ENCODE data around the gene LPAR6. TPM values are rescaled to one million over a fixed set of nuclear protein-coding genes. Genes with fewer than 3 reads are reported as not detected.

LPAR6 gene
- total RNA-seq, 1 experiment from 2014 or later: not detected

DNA sequence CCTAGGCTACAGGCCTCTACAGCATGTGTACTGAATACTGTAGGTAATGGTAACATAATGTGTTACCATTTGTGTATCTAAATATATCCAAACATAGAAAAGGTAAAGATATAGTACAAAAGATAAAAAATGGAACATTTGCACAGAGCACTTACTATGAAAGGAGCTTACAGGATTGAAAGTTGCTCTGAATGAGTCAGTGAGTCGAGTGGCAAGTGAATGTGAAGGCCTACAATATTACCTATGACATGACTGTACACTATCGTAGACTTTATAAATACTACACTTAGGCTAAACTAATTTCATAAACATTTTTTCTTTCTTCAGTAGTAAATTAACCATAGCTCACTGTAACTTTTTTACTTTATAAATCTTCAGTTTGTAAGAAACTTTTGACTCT is 35.1 kb downstream of the LPAR6 start:
- DNase-seq (ENCODE audit: low read depth): no peak

- DNase-seq (ENCODE audit: low read depth): no peak
Measured at GRCh38 chr13:48370815-48371214, 42.1 kb downstream of the LPAR6 start.

- DNase-seq (ENCODE audit: low read depth): no peak
Measured at GRCh38 chr13:48369988-48370387, 42.9 kb downstream of the LPAR6 start.

Small RNA genes lying within 50 kb of the gene (small RNA-seq; reads per million reads assigned to genes)
- not detected for gene RF00017

Other genes starting within 250 kb of the LPAR6 start
- 104 and 147 TPM in 2 replicates for gene ITM2B, start 179.9 kb downstream of the LPAR6 start, total RNA-seq (2014; rRNA removed; shearing (Covaris generic))
- 36.7 and 47.4 TPM in 2 replicates for gene RB1, start 109.4 kb downstream of the LPAR6 start, total RNA-seq (2014; rRNA removed; shearing (Covaris generic))
- gene RCBTB2, start 120.0 kb upstream of the LPAR6 start, total RNA-seq (2014; rRNA removed; shearing (Covaris generic)): 2.0 and 2.6 TPM in 2 replicates
- not detected in 2 replicates for gene CYSLTR2, start 240.8 kb upstream of the LPAR6 start, total RNA-seq (2014; rRNA removed; shearing (Covaris generic))

Measured in HT1080 (cell line).